ENCODE results near the gene SLC16A7.

- TF ChIP-seq POLR2AphosphoS5 (IDR thresholded peaks at IDR 0.05; ENCODE audit: borderline replicate concordance, low read depth, low read length) (no peak), EZH2 (IDR thresholded peaks at IDR 0.05) (no peak), FOXP2 (optimal IDR thresholded peaks at IDR 0.05; ENCODE audit: control extremely low read depth, extremely low read length, insufficient read depth) (no peak)
Observed at GRCh38 chr12:59665701-59666100, 69.9 kb downstream of the SLC16A7 start.
